SJCRH30 (cell line): ENCODE data around the gene DFFA. TPM values are rescaled to one million over a fixed set of nuclear protein-coding genes. Genes with fewer than 3 reads are reported as not detected.
A peak's percentile ranks its signal among the peaks of the same experiment; 100 is the strongest.
"Not testable (repeated sequence)": the region's sequence is repeated elsewhere in the genome, so short reads cannot be mapped to it uniquely, and the experiment has no call there.

ENCODE experiments used
- DNase-seq, 2 experiments: peaks; one replicate each; pipeline ENCODE4 v3.0.0-alpha.2; 2015 to 2020
- H3K27ac ChIP-seq: fragments of 250-450 bp; sonication (Bioruptor Pico); 2 replicates; pipeline ENCODE4 v1.5.1; 2020; ENCODE audit warnings: mild to moderate bottlenecking, moderate library complexity
- H3K27me3 ChIP-seq: fragments of 250-450 bp; sonication (Bioruptor Pico); 2 replicates; pipeline ENCODE4 v1.5.1; 2020; ENCODE audit warnings: mild to moderate bottlenecking, moderate library complexity
- H3K36me3 ChIP-seq: fragments of 250-450 bp; sonication (Bioruptor Pico); 2 replicates; pipeline ENCODE4 v1.5.1; 2020; ENCODE audit warnings: mild to moderate bottlenecking, moderate library complexity
- H3K4me1 ChIP-seq: fragments of 250-450 bp; sonication (Bioruptor Pico); 2 replicates; pipeline ENCODE4 v1.5.1; 2020; ENCODE audit warnings: mild to moderate bottlenecking, moderate library complexity
- H3K4me3 ChIP-seq: fragments of 250-450 bp; sonication (Bioruptor Pico); 2 replicates; pipeline ENCODE4 v1.5.1; 2020; ENCODE audit warnings: mild to moderate bottlenecking, moderate library complexity
- H3K9me3 ChIP-seq: fragments of 250-450 bp; sonication (Bioruptor Pico); replicated peaks from 2 replicates; pipeline ENCODE4 v1.5.1; 2020; ENCODE audit warnings: mild to moderate bottlenecking, moderate library complexity
- total RNA-seq: library from RNA; depleted of rRNA; stranded (reverse); fragments of >200 nt; shearing (Covaris generic); gene quantifications from 2 replicates; pipeline ENCODE4 v1.2.3, GENCODE V29; 2014

The DFFA gene
- total RNA-seq, 1 experiment from 2014 or later, result 85.6 TPM

DNA sequence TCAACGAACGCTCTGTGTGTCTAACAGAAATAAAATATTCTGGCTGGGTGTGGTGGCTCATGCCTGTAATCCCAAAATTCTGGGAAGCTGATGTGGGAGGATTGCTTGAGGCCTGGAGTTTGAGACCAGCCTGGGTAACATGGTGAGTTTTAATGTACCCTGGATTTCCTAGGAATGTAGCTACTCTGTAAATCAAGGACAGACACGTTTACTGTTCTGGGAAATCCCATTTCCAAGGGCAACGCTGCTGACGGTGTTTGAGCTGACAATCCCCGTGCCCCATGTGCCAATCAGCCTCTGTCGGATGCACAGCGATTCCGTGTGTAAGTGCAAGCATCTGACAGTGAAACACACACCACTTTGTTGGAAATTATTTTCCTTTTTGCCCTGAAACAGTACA lies 14.5 kb downstream of the DFFA start:
- Histone ChIP-seq H3K4me1 (peaks cover 38% of the 10 kb centered on the region), H3K27me3 (no peaks in the 10 kb centered on the region), H3K4me3 (no peak overlapping the region), H3K36me3 (peaks cover 24% of the 10 kb centered on the region), H3K27ac (peak overlapping the region; percentile 69; the same call in 1 of the 2 replicates), H3K9me3 (no peaks in the 10 kb centered on the region)
- DNase-seq, result no peak

DNA sequence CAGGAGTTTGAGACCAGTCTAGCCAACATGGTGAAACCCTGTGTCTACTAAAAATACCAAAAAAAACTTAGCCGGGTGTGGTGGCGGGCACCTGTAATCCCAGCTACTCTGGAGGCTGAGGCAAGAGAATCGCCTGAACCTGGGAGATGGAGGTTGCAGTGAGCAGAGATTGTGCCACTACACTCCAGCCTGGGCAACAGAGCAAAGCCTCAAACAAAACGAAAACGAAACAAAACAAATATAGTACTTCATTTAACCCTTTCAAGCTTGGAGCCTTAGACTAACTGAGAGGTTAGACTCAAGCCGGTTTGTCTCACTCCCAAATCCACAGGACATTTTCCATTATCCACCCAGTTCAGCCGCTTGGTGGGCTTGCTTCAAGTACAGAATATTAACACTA lies 14.9 kb downstream of the DFFA start:
- not testable (repeated sequence) for H3K4me3 ChIP-seq, H3K9me3 ChIP-seq, DNase-seq, H3K27me3 ChIP-seq
- peak overlapping the region; percentile 69 for H3K27ac ChIP-seq
- H3K4me1 ChIP-seq, result peaks cover 38% of the 10 kb centered on the region
- H3K36me3 ChIP-seq, result peaks cover 20% of the 10 kb centered on the region

DNA sequence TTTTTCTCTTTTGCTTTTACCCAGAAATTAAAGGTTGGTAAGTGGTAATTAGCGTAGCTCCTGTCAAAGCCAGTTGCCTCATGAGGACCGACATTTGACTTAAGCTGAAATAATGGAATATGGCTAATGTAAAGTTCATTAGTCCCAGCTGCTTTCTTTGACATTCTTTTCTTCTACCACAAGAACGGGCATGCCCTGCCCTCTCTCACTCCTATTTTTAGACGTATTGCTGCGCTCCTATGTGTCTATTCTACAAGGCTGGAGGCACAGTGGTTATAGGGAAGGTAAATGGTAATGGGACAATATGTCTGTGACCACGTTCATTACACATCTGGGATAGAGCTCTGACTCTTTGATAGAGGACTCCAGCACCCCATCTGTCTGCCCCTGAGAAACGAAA lies 15.7 kb downstream of the DFFA start:
- Histone ChIP-seq H3K27ac (peak overlapping the region; percentile 69), H3K4me3 (no peak overlapping the region), H3K4me1 (peaks cover 38% of the 10 kb centered on the region), H3K36me3 (peaks cover 16% of the 10 kb centered on the region), H3K9me3 (no peaks in the 10 kb centered on the region), H3K27me3 (no peaks in the 10 kb centered on the region; the same call in 1 of the 2 replicates)
- peak; percentile 78 to 83 for DNase-seq

DNA sequence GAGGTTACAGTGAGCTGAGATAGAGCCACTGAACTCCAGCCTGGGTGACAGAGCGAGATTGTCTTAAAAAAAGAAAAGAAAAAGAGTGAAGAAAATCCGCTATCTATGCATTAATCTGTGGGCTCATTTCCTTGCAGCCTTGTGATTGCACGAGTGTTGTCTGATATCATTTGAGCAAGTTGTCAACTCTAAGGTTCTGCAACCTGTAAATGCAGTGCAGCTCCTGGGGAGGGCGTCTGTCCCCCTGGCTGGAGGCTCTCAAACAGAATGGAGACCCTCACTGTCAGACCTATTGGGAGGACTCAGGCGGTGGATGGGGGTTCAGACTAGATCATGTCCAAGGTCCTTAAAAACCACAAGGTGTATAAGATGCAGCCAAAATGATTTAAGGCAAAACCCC lies 16.3 kb downstream of the DFFA start:
- Histone ChIP-seq H3K36me3 (peaks cover 9% of the 10 kb centered on the region), H3K27me3 (no peaks in the 10 kb centered on the region; the same call in 1 of the 2 replicates), H3K4me3 (no peak overlapping the region), H3K27ac (peak overlapping the region; percentile 69), H3K9me3 (no peaks in the 10 kb centered on the region), H3K4me1 (peaks cover 38% of the 10 kb centered on the region)
- peak; percentile 27 to 43 for DNase-seq

DNA sequence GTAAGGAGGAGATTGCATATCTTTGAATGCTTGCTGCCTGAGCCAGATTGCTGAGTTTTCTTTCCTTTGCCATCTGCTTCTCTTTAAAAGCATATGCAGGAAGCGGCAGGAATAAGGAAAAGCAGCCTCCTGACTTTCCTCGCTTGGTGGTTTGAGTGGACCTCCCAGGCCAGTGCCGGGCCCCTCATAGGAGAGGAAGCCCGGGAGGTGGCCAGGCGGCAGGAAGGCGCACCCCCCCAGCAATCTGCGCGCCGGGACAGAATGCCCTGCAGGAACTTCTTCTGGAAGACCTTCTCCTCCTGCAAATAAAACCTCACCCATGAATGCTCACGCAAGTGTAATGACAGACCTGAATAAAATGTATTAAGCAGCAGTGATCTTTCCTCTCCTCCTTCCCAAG lies 21.0 kb downstream of the DFFA start:
- no peaks in the 10 kb centered on the region for H3K36me3 ChIP-seq
- H3K27ac ChIP-seq, result no peak overlapping the region
- H3K27me3 ChIP-seq, result no peaks in the 10 kb centered on the region; the same call in 1 of the 2 replicates
- H3K4me1 ChIP-seq, result peaks cover 6% of the 10 kb centered on the region
- no peak for DNase-seq
- H3K4me3 ChIP-seq, result no peak overlapping the region
- no peaks in the 10 kb centered on the region for H3K9me3 ChIP-seq

DNA sequence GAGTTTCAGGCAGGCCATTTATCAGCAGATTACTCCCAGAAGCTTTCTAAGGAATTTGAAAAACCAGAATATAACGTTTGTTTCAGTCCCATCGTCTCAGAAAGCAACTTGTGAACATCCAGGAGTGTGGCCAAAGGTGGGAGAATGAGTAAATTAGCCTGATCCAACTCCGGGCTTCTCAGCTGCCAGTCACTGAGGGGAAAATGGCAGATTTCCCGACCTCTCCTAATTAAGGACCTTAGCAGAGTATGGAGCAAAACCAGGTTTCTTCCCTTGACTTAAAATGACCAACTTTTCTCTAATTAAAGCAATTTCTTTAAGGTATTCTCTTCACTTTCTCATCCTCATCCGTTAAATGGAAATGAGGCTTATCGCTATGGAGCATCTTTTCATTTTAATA lies 21.5 kb downstream of the DFFA start:
- Histone ChIP-seq H3K4me1 (peaks cover 2% of the 10 kb centered on the region), H3K4me3 (no peak overlapping the region), H3K27me3 (no peaks in the 10 kb centered on the region; the same call in 1 of the 2 replicates), H3K27ac (no peak overlapping the region), H3K36me3 (no peaks in the 10 kb centered on the region), H3K9me3 (no peaks in the 10 kb centered on the region)
- DNase-seq, result no peak

DNA sequence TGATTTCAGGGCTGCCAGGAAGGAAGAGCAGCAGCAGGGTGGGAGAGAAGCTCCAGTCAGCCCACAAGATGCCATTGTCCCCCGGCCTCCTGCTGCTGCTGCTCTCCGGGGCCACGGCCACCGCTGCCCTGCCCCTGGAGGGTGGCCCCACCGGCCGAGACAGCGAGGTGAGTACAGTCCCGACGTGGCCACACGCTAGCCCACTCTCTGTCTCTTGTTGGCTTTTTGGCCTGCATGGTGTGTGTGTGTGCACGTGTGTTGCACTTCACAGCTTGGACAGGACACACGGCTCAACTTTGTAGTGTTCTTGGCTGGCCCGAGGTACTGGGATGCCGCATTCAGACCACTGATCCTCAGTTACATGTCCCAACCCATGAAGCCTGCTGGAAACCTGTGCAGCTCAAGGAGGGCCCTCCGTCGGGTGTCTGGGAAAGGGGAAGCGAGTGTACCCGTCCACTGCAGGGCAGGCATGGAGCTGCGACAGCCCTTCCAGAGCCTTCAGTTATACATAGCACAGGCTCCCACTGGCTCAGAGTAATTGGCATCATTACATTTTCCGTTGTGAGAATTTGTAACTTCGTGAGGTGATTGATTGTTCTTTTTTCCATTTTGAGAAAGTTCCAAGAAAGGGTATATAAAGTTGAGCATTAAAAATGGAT lies 22.0 kb downstream of the DFFA start:
- Histone ChIP-seq H3K9me3 (no peaks in the 10 kb centered on the region), H3K27me3 (no peaks in the 10 kb centered on the region; the same call in 1 of the 2 replicates), H3K4me1 (no peaks in the 10 kb centered on the region), H3K36me3 (no peaks in the 10 kb centered on the region), H3K4me3 (no peak overlapping the region), H3K27ac (no peak overlapping the region)
- DNase-seq, result no peak

DNA sequence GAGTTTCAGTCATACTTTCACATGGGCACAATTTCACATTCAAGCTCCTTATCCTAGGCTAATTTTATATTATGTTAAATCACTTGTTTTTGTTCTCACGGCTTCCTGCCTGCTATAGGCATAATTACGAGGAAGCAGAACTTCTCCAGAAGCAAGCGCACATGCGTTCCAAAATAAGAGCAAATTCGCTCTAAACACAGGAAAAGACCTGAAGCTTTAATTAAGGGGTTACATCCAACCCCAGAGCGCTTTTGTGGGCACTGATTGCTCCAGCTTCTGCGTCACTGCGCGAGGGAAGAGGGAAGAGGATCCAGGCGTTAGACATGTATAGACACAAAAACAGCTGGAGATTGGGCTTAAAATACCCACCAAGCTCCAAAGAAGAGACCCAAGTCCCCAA lies 22.6 kb downstream of the DFFA start, which contains the start of gene CORT:
CORT (plus strand) TSS at position 281 of the 400 bp plus-strand sequence. CDS start 193 bp downstream, outside the sequence.
- Histone ChIP-seq H3K4me1 (no peaks in the 10 kb centered on the region), H3K4me3 (no peak within 1 kb of the TSS), H3K27ac (no peak within 1 kb of the TSS), H3K9me3 (no peaks in the 10 kb centered on the region), H3K36me3 (no peaks in the 10 kb centered on the region), H3K27me3 (no peaks in the 10 kb centered on the region; the same call in 1 of the 2 replicates)
- no peak for DNase-seq

DNA sequence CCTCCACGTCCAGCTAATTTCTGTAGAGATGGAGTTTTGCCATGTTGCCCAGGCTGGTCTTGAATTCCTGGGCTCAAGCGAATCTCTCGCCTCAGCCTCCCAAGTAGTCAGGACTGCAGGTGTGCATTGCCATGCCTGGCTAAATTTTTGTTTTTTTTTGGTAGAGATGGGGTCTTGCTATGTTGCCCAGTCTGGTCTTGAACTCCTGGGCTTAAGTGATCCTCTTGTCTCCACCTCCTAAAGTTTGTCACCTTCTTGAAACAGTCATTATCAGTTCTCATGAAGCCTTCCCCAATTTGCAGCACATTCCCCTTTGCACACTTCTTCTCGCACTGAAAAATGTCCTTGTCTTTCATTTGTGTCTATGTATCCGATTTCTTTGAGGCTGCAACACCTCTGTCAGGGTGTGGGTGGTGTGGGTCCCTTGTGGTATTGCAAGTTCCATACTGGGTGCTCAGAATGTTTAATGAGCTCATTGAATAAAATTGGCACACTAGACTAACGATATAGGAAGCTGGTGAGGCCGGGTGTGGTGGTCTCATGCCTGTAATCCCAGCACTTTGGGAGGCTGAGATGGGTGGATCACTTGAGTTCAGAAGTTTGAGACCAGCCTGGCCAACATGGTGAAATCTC lies 25.4 kb downstream of the DFFA start:
- Histone ChIP-seq H3K4me3 (no peak overlapping the region), H3K27me3 (no peaks in the 10 kb centered on the region; the same call in 1 of the 2 replicates), H3K9me3 (no peaks in the 10 kb centered on the region), H3K4me1 (no peaks in the 10 kb centered on the region), H3K36me3 (no peaks in the 10 kb centered on the region), H3K27ac (no peak overlapping the region)
- no peak for DNase-seq

DNA sequence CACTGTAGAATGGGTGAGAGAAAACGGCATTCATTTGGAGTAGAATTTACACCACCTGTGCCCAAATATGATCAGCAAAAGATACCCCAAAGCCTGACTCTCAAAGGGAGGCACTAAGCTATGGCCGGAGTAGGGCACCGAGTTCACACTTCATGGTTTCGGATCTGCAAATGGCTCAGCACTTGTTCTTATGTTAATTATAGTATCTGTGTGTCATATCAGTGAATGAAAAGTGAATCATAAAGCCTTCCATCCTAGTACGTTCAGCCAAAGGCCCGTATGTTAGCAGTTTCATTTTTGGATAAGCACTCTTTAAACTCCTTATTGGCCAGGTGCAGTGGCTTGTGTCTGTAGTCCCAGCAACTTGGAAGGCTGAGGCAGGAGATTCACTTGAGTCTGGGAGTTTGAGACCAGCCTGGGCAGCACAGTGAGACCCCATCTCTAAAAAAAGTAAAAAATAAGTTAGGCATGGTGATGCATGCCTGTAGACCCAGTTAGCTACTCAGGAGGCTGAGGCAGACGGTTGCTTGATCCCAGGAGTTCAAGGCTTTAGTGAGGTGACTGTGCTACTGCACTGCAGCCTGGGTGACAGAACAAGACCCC lies 27.4 kb downstream of the DFFA start:
- no peaks in the 10 kb centered on the region for H3K27me3 ChIP-seq
- H3K36me3 ChIP-seq, result no peaks in the 10 kb centered on the region
- H3K9me3 ChIP-seq, result no peaks in the 10 kb centered on the region
- H3K4me3 ChIP-seq, result no peak overlapping the region
- H3K4me1 ChIP-seq, result no peaks in the 10 kb centered on the region
- no peak for DNase-seq
- H3K27ac ChIP-seq, result no peak overlapping the region

DNA sequence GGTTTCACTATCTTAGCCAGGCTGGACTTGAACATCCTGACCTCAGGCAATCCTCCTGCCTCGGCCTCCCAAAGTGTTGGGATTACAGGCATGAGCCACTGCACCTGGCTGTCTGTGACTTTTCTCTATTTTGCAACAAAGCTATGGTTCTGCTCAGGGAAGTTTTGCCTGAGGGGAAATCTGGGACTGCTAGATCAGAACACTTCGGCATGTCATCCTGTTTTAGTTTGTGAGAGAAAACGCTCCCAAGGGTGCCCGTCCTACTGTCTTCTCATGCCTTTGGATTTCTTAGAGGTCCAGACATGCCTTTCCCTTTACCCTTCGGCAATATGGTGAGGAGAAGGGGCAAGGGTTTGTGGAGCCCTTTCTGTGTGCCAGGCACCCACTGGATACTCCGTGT lies 28.1 kb downstream of the DFFA start:
- no peaks in the 10 kb centered on the region for H3K36me3 ChIP-seq
- DNase-seq, result no peak
- H3K4me3 ChIP-seq, result no peak overlapping the region
- no peaks in the 10 kb centered on the region for H3K4me1 ChIP-seq
- no peaks in the 10 kb centered on the region for H3K27me3 ChIP-seq
- H3K9me3 ChIP-seq, result no peaks in the 10 kb centered on the region
- no peak overlapping the region for H3K27ac ChIP-seq

DNA sequence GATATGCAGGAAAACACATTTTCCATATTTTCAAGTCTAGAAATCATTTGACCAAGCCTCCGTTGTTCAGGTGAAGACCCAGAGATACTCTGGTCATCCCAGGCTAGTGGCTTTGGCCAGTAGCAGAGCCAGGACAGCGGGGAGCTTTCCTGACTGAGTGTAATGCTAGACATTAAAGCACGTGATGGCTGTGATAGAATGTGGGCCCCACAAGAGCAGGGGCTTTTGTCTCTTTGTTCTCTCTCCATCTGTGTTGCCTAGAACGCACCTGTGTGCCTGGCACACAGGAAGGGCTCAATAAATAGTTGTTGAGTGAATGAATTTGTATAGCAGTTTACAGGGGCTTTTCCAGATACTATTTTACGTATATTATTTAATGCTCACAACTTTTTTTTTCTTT lies 31.5 kb downstream of the DFFA start:
- Histone ChIP-seq H3K4me3 (no peak overlapping the region), H3K27ac (no peak overlapping the region), H3K27me3 (no peaks in the 10 kb centered on the region), H3K9me3 (no peaks in the 10 kb centered on the region), H3K4me1 (no peaks in the 10 kb centered on the region), H3K36me3 (no peaks in the 10 kb centered on the region)
- no peak for DNase-seq

DNA sequence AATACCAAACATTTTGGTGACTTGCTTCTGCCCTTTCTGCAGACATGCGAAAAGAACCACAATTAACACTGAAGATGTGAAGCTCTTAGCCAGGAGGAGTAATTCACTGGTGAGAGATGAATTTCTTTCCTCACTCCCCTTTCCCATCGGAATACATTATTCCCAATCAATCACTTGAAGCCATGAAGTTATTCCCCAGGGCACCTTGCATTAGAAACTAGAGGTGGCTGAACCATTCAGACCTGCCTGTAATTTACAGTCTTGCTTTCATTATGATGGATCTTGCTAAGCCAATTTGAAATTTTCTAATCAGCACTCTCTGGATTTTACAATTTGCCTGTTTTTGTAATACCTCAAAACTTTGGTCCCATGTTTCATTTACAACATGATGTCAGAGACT lies 32.0 kb downstream of the DFFA start:
- Histone ChIP-seq H3K4me3 (no peak overlapping the region), H3K36me3 (no peaks in the 10 kb centered on the region), H3K27me3 (no peaks in the 10 kb centered on the region), H3K4me1 (no peaks in the 10 kb centered on the region), H3K27ac (no peak overlapping the region), H3K9me3 (no peaks in the 10 kb centered on the region)
- no peak for DNase-seq

DNA sequence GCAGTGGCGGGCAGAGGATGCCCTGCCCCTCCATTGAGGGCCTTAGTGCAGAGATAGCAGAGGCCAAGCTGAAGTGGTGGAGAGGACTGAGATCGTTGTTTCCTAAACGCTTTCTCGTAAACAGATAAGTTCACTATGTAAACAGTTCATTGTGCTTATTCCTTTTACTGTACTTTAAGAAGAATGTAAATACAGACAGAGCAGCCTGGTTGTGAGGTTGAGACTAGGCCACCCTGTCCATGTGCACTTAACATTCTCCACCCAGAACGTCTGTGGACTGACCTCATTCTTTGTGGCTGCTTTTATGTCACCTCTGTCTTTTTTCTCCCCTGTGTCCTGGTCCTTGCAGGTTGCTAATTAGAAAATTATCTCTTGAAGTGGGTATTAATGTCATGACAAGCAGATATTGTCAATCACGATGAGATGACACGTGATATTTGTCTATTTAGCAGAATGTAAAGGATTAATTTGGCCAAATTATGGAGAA lies 33.6 kb downstream of the DFFA start:
- Histone ChIP-seq H3K27me3 (no peaks in the 10 kb centered on the region), H3K27ac (no peak overlapping the region), H3K9me3 (no peaks in the 10 kb centered on the region), H3K4me1 (no peaks in the 10 kb centered on the region), H3K4me3 (no peak overlapping the region), H3K36me3 (no peaks in the 10 kb centered on the region)
- no peak for DNase-seq

DNA sequence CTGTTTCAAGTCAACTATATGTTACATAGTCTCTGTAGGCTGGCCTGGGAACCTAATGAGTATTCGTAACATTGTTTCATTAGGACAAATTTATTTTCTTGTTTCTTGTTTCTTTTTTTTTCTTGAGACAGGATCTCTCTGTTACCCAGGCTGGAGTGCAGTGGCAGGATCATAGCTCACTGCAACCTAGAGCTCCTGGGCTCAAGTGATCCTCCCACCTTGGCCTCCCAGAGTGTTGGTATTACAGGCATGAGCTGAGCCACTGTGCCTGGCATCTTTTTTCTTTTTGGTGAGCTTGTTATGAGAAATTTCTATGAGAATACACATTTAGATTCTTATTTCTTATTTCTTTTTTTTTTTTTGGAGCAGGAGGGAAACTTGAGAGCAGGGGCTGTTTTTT lies 35.3 kb downstream of the DFFA start:
- H3K4me3 ChIP-seq, result no peak overlapping the region
- H3K27me3 ChIP-seq, result no peaks in the 10 kb centered on the region
- no peak for DNase-seq
- H3K36me3 ChIP-seq, result no peaks in the 10 kb centered on the region
- peaks cover 11% of the 10 kb centered on the region; the same call in 1 of the 2 replicates for H3K4me1 ChIP-seq
- no peak overlapping the region for H3K27ac ChIP-seq
- H3K9me3 ChIP-seq, result no peaks in the 10 kb centered on the region
